NCI-H2081 treated with DMSO at 0.1 percent for 48 hours (cell line): ENCODE measurements around the gene SSBP3.

Source experiments
- DNase-seq: peaks from one replicate; lab custom pipeline; 2025; lab: John Stamatoyannopoulos, UW

SSBP3 gene

DNA sequence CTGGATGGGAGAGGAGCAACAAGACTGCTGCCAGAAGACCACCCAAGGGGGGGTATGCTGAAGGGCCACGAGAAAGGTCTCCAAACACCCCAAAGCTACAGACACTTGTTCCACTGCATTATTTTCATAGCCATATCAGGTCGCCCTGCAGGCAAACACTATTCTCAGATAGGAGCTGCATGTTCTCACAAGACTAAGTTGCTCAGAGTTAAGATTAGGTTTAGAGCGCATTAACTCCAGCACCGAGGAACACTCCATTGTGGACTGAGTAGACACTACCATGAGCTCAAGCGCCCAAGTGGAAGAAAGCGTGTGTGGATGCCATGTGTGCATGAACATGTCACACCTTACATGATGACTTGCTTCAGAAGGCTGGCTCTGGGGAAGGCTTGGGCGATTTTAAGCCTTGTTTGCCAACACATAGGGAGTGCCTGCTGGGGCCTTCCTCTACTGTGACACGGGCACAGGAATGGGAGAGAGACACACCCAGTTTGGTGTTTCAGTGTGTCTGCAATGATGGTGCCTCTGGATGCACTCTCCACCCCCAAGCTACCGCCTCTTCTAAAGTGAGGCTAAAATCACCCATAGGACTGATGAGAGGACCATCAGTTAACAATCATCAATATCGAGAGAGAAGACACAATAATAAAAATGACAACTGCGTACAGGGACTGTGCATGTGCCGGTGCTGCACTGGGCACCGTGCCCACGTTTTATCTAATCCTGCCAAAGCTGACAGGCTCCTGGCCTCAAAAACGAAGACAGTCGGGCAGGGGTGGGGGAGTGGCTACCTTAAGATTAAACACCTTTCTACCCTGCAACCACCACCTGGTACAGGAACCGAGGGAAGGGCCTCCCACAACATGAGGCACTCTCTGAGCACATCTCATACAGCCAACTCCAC is 34.9 kb downstream of the SSBP3 start:
- no peak for DNase-seq

DNA sequence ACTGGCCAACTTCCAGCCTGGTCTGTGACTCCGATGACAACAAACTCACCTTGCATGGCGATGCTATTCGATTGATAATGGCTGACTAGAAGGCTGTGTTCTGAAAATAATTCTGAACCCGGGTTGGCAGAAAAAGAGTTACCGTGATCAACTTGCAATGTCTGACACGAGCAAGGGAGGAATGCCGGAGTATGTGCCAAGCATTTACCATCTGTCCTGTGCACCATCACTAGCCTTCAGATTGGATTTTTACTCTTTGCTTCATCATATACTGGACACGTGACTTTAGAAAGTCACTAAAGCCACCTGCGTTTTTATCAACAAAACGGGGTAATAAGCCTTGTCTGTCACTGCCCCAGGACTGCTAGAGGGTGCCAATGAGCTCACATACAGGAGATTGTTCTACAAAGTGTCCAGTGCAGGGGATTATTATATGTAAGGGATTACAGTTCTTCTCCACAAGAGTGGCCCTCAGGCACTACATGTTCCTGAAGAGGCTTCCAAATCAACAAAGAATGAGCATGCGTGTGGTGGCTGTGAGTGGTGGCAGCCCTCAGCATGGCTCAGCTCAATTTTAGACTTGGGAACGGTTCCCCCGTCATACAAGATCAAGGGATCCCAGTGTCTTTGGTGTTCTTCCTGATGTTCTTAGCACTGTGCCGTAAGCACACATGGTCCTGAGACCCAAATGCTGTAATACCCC is 35.8 kb downstream of the SSBP3 start:
- no peak for DNase-seq

GRCh38 chr1:54367613-54368012 is 38.6 kb downstream of the SSBP3 start:
- no peak for DNase-seq

GRCh38 chr1:54365847-54366246 is 40.3 kb downstream of the SSBP3 start:
- DNase-seq = no peak

- DNase-seq = no peak
These were observed 40.8 kb downstream of the SSBP3 start for GRCh38 chr1:54365398-54365797.

- DNase-seq = no peak
These were observed 41.2 kb downstream of the SSBP3 start for GRCh38 chr1:54364995-54365394.

DNA sequence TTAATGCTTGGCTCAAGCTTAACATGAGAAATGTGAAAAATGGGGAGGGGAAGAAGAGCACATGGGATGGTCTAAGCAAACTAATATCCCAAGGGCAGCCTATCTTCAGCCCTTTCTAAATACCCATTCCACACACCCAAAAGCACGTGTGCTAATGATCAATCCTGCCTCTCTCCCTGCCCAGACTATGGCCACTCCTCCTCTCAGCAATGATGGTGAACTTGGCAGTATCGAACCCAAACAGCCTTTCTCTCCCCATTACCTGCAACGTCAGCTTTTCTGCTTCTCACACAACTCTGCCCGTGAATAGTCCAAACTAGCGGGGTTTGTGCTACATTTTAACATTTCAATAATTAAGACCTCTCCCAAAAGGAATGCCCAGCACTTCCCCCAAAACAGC is 41.6 kb downstream of the SSBP3 start:
- no peak for DNase-seq

DNA sequence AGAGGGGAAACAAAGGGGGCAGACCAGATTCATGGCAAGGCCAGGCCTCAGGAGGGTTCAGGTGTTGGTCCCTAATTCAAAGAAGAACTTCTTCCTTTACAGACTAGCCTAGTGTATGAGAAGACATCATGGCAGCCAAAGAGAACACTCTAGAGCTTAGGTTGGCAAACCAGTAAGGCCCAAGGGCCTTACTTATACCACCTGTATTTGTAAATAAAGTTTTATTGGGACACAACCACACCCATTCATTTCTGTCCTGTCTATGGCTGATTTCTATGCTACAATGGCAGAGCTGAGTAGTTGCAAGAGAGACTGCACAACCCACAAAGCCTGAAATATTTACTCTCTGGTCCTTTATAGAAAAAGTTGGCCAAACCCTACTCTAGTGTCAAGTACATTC is 42.3 kb downstream of the SSBP3 start:
- no peak for DNase-seq

- DNase-seq = no peak
These were observed 43.3 kb downstream of the SSBP3 start for GRCh38 chr1:54362881-54363340.

- no peak for DNase-seq
These were observed 44.9 kb downstream of the SSBP3 start for GRCh38 chr1:54361342-54361741.

DNA sequence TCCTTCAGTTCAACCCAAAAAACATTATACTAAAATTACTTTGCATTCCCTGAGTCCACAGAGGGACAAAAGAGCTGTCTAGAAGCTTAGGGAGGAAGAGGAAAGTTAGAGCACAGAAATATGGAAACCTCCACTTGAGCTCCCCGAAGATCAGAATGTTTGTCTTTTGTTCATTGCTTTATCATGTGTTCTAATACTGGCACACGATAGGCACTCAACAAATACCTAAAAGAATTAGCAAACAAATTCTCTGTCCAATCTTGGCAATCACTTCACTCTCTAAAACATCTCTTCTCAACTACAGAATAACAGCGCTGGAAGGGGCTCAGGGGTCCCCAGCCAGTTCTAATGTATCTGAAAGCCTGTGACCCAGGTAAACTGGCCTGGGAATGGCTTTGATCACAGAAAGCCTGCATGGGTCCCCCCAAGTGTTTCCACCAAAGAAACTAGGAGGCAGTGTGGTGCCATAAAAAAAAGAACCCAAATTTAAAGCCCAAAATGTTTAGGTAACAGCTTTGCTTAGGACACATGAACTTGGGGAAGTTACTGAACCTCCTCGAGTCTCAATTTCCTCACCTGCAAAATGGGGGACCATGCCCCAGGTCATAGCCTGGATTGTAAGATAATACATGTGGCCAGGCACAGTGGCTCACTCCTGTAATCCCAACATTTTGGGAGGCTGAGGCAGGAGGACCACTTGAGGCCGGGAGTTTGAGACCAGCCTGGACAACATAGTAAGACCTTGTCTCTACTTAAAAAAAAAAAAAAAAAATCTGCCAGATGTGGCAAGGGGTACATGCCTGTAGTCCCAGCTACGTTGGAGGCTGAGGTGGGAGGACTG is 45.8 kb downstream of the SSBP3 start:
- no peak for DNase-seq

GRCh38 chr1:54359393-54360162 is 46.6 kb downstream of the SSBP3 start:
- DNase-seq = no peak

- DNase-seq = no peak
These were observed 47.6 kb downstream of the SSBP3 start for GRCh38 chr1:54358503-54359168.

- no peak for DNase-seq
These were observed 48.2 kb downstream of the SSBP3 start for GRCh38 chr1:54357967-54358366.

DNA sequence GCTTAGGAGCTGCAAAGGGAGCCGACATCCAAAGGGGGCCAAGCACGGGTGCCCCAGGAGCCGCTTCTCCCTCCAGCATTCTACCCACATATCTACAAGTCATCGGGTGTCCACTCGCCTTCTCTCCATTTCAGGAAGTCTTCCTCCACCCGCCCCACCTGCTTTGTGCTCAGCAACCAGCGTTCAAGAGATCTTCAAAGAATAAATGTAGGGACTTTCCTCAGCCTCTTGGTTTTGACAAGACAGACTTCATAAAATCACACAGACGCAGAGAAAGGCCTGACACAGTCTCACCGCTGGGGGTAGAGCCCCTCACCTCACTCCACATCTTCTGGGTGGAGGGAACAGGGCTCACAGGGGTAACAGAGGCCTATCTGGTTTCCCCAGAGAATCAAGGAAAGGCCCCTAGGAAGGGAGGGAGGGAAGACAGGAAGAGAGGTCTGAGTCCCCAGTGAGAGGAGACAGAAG is 49.5 kb downstream of the SSBP3 start:
- no peak for DNase-seq

DNA sequence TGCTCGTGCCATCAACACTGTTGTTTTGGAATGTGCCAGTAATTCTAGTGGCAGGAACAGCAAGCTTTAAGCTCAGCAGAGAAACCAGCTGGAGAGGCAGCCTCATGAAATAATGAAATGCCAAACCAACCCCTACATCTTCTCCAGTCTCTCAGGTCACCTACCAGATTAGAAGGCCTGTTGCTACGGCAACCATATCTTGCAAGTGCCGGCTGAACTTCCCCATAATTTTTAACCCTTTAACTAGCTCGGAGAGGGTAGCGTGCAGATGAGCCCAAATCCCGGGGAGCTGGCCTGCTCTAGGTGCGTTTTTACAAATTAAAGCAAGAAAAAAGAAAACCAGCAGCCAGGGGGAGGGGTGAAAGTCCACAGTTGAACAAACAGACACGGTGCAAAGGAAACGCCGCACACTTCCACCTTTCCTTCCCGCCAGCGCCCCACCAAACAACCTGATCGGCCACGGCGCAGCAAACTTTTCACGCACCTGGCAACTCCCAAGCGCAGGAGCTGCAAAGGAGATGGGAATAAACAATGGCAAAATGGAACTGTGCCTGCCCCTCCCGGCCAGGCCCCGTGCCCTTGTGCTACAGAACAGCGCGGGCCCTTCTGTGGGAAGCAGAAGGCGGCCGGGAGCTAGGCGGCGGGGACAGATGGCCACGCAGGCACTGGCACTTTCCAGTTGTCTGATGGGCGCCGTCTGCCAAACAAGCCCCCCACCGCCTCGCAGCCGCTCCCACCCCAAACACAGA is 50.1 kb downstream of the SSBP3 start:
- no peak for DNase-seq

DNA sequence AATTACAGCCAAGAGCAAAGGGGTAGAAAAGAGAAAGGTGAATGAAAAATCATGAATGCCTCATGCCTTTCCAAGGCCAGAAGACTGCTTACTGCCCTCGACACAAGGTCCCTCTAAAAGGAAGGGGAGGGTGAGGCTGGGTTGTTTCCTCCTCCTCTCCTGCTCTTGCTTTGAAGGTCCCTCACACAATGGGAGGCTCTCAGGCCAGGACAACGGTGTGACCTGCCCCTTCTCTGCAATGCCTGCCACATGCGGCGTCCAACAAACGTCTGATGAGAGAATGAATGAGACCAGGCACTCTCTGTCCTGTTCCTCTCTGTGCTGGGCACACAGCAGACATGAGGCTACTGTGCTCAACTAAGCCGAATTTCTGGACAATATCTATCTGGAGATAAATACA is 51.3 kb downstream of the SSBP3 start:
- DNase-seq = no peak

DNA sequence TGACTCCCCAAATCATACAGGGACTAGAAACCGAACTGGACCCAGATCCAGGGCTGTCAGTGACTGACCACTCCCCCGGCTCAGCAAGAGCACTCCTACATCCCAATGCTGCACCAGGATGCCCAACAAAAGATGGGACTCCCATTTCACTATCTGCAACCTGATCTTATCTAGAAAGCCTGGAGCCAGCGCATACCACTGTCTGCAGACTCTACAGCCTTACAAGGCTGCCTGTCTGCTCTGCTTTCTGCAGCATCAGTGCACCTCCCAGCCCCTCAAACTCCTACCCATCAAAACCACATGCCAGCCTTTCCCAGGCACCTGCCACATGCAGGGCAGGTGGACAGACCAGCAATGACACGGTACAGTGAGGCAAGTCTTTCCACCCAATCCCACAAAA is 52.2 kb downstream of the SSBP3 start:
- no peak for DNase-seq

- DNase-seq = no peak
These were observed 53.4 kb downstream of the SSBP3 start for GRCh38 chr1:54352755-54353154.

GRCh38 chr1:54350360-54350759 is 55.8 kb downstream of the SSBP3 start:
- DNase-seq = no peak
